Memory B cell (primary cell): ENCODE measurements around the gene POLK.
"Not testable (repeated sequence)": the region's sequence is repeated elsewhere in the genome, so short reads cannot be mapped to it uniquely, and the experiment has no call there.

ENCODE experiments used
- ATAC-seq: fragments of 150-1000 bp; cut with Tn5 transposase; 2 replicates; pipeline ENCODE4 v1.10.0; 2021; ENCODE audit warnings: low read depth, mild to moderate bottlenecking, moderate library complexity
- DNase-seq, 2 donors: peaks; one replicate each; pipeline ENCODE4 v3.0.0; 2022; ENCODE audit warnings: low spot score in 2 of 2
- H3K27ac Mint-ChIP-seq: one replicate; pipeline ENCODE4 v1.8.0; 2022; ENCODE audit warnings: mild to moderate bottlenecking, moderate library complexity, mixed read lengths
- H3K27me3 Mint-ChIP-seq: one replicate; pipeline ENCODE4 v1.8.0; 2022; ENCODE audit warnings: mixed read lengths
- H3K36me3 Mint-ChIP-seq: one replicate; pipeline ENCODE4 v1.8.0; 2022; ENCODE audit warnings: mild to moderate bottlenecking, mixed read lengths
- H3K4me1 Mint-ChIP-seq: one replicate; pipeline ENCODE4 v1.8.0; 2022; ENCODE audit warnings: mixed read lengths
- H3K4me3 Mint-ChIP-seq: one replicate; pipeline ENCODE4 v1.8.0; 2022; ENCODE audit warnings: mild to moderate bottlenecking, moderate library complexity, mixed read lengths
- H3K9me3 Mint-ChIP-seq: one replicate; pipeline ENCODE4 v1.8.0; 2022; ENCODE audit warnings: mixed read lengths

The POLK gene

DNA sequence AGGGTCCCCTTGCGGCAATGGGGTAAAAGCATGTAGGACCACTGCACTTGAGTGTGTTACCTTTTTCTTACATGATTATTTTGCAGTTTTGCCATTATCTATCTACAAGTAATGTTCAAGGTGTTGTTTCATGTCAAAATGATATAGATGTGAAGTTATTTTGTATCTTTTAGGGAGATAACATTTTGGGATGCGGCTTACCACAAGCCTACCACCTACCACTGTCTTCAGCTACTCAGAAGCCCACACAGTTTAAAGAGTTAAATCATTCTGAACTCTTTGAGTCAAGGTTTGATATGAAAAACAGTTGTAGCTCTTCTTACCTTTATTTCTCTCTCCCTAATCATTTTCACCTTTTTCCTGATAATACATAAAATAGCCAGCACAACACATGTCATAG is 20.1 kb upstream of the POLK start:
- H3K36me3 Mint-ChIP-seq: peaks cover 47% of the 10 kb centered on the region
- no peak overlapping the region for H3K4me3 Mint-ChIP-seq
- DNase-seq (no peak), ATAC-seq (no peak)
- H3K4me1 Mint-ChIP-seq: peaks cover 9% of the 10 kb centered on the region
- H3K27me3 Mint-ChIP-seq: no peaks in the 10 kb centered on the region
- H3K9me3 Mint-ChIP-seq: peaks cover 8% of the 10 kb centered on the region
- H3K27ac Mint-ChIP-seq: no peak overlapping the region

DNA sequence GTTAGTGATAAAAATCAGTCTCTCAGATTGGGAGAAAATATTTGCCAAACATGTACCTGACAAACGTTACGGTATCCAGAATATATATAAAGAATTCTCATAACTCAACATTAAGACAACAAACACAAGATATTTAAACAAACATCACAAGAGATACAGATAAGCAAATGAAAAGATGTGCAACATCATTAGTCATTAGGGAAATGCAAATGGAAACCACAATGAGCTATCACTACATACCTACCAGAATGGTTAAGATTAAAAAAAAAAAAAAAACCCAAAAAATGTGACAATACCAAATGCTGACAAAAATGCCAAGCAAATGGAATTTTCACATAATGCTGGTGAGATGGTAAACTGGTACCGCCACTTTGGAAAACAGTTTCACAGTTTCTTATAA is 15.7 kb upstream of the POLK start:
- H3K27ac Mint-ChIP-seq: no peak overlapping the region
- H3K4me3 Mint-ChIP-seq: no peak overlapping the region
- H3K4me1 Mint-ChIP-seq: peaks cover 11% of the 10 kb centered on the region
- peaks cover 44% of the 10 kb centered on the region for H3K36me3 Mint-ChIP-seq
- no peaks in the 10 kb centered on the region for H3K27me3 Mint-ChIP-seq
- DNase-seq (no peak), ATAC-seq (no peak)
- H3K9me3 Mint-ChIP-seq: peaks cover 2% of the 10 kb centered on the region

DNA sequence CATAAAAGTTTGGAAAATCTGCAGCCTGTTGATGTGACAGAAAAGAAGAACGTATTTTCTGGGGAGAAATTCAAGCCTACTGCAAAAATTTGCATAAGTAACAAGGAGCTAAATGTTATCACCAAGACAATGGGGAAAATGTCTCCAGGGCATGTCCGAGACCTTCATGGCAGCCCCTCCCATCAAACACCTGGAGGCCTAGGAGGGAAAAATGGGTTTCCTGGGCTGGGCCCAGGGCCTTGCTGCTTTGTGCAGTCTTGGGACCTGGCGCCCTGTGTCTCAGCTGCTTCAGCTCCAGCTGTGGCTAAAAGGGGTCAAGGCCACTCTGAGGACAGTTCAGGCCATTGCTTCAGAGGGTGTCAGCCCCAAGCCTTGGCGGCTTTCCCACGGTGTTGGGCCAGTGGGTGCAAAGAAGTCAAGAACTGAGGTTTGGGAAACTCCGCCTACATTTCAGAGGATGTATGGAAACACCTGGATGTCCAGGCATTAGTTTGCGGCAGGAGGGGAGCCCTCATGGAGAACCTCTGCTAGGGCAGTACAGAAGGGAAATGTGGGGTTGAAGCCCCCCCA is 13.4 kb upstream of the POLK start:
- no peak for ATAC-seq
- no peak overlapping the region for H3K27ac Mint-ChIP-seq
- peaks cover 40% of the 10 kb centered on the region for H3K36me3 Mint-ChIP-seq

DNA sequence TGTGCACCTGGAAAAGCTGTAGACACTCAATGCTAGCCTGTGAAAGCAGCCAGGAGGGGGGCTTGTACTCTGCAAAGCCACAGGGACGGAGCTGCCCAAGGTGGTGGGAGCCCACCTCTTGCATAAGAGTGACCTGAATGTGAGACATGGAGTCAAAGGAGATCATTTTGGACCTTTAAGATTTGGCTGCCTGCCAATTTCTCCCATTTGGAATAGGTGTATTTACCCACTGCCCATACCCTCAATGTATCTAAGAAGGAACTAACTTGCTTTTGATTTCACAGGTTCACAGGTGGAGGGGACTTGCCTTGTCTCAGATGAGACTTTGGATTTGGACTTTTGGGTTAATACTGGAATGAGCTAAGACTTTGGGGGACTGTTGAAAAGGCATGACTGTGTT is 12.8 kb upstream of the POLK start:
- not testable (repeated sequence) for DNase-seq, H3K27me3 Mint-ChIP-seq, H3K27ac Mint-ChIP-seq, ATAC-seq, H3K9me3 Mint-ChIP-seq, H3K4me3 Mint-ChIP-seq
- peaks cover 17% of the 10 kb centered on the region for H3K4me1 Mint-ChIP-seq
- H3K36me3 Mint-ChIP-seq: peaks cover 39% of the 10 kb centered on the region

More for the DNA sequence above, 13.4 kb upstream of the POLK start:
- DNase-seq: no peak
- Mint-ChIP-seq H3K9me3 (no peaks in the 10 kb centered on the region), H3K27me3 (no peaks in the 10 kb centered on the region), H3K4me3 (no peak overlapping the region), H3K4me1 (peaks cover 15% of the 10 kb centered on the region)

DNA sequence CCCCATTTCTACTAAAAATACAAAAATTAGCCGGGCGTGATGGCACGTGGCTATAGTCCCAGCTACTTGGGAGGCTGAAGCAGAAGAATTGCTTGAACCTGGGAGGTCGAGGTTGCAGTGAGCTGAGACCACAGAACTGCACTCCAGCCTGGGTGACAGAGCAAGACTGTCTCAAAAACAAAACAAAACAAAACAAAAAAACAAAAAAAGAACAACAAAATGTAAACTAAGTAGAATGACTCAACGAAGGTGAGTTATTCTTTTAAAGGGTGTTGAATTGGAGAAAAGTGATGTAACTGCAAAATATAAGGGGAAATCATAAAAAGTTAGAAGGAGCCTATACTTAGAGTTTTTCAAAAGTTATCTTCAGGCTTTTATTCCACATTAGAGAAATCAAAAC is 6.6 kb upstream of the POLK start:
- Mint-ChIP-seq H3K36me3 (peaks cover 30% of the 10 kb centered on the region), H3K4me1 (peaks cover 35% of the 10 kb centered on the region)
- not testable (repeated sequence) for DNase-seq, H3K27ac Mint-ChIP-seq, H3K4me3 Mint-ChIP-seq, H3K9me3 Mint-ChIP-seq, ATAC-seq, H3K27me3 Mint-ChIP-seq

DNA sequence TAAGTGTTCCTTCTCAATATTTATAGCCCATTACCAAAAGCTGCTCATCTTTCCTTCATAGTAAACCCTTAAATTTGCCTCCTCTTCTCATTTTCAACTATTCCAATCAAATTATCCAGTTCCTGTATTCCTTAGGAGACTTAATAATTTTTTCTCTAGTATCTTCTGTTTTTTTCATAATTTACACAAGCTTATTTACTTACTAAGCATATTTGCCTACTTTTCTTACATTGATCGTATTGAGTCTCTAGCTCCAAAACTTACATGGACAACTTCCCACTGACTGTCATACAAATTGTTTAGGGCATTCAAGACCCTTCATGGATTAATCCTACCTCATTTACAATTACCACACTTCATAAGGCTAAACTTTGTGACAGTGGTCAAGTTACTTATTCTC is 3.9 kb upstream of the POLK start:
- H3K36me3 Mint-ChIP-seq: peaks cover 18% of the 10 kb centered on the region
- H3K27me3 Mint-ChIP-seq: no peaks in the 10 kb centered on the region
- ATAC-seq (no peak), DNase-seq (no peak)
- H3K9me3 Mint-ChIP-seq: peaks cover 7% of the 10 kb centered on the region
- no peak overlapping the region for H3K27ac Mint-ChIP-seq
- H3K4me1 Mint-ChIP-seq: peaks cover 37% of the 10 kb centered on the region
- H3K4me3 Mint-ChIP-seq: no peak overlapping the region

DNA sequence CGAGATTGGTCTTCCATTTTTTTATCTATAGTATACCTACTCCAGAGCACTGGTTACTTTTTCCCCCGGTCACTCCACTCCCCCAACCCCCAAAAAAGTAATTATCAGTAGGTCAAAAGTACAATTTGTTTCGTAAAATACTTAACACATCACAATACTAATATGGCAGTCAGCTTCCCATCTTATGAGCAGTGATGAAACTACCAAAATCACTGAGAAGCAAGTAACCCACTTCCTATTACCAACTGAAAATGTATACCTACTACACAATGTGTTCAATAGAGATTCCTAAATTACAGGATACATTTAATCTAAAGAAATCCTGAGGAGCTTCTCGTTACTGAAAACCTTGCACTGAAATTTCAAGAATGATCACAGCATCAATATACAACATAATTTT is 2.1 kb upstream of the POLK start:
- H3K27ac Mint-ChIP-seq: no peak overlapping the region
- DNase-seq: no peak
- peaks cover 41% of the 10 kb centered on the region for H3K4me1 Mint-ChIP-seq

DNA sequence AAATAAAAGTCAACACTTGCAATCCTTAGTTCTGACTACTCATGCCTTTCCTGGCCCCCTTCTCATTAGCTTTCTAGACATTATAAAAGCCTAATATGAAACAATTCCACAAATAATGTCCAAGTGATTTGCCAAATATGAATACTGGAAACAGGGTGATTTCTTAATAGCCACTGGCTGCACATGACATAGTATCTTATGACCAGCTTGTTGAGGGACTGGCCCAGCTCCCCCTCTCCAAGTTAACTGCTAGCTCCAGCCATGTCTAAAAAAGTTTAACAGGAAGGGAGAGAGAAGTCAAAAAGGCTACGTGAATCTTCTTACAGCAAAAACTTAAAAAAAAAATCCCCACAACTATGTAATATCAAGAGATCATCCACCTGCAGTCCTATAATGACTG is 1.7 kb upstream of the POLK start:
- no peak for ATAC-seq

More for the DNA sequence above, 2.1 kb upstream of the POLK start:
- no peak for ATAC-seq
- no peaks in the 10 kb centered on the region for H3K27me3 Mint-ChIP-seq
- peaks cover 7% of the 10 kb centered on the region for H3K9me3 Mint-ChIP-seq
- peaks cover 16% of the 10 kb centered on the region for H3K36me3 Mint-ChIP-seq
- peak overlapping the region; percentile 77 for H3K4me3 Mint-ChIP-seq

DNA sequence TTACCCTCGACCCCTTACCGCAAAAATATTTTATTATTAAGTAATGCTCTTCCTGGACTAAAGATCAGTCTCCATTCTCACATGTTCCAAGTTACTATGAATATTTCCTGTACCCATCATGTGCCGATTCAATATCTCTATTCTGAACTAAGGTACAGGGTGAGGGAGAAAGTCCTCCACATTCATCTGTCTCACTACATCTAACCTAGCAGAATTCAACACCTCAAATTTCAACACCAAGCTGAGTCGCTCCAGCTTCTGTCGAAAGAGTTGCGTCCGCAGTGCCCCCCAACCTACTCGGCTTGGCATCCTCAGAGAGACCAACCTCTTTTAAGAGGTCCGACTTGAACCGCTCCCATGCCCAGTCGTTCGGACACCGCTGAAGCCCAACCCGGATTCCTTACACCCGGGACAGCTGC is 1.3 kb upstream of the POLK start:
- ATAC-seq: no peak
- Mint-ChIP-seq H3K4me1 (peaks cover 42% of the 10 kb centered on the region), H3K9me3 (peaks cover 7% of the 10 kb centered on the region), H3K27me3 (no peaks in the 10 kb centered on the region), H3K27ac (peak overlapping the region; percentile 96), H3K36me3 (peaks cover 12% of the 10 kb centered on the region), H3K4me3 (peak overlapping the region; percentile 95)
- no peak for DNase-seq

More for the DNA sequence above, 1.7 kb upstream of the POLK start:
- H3K4me3 Mint-ChIP-seq: peak overlapping the region; percentile 77
- no peaks in the 10 kb centered on the region for H3K27me3 Mint-ChIP-seq
- peaks cover 14% of the 10 kb centered on the region for H3K36me3 Mint-ChIP-seq
- H3K4me1 Mint-ChIP-seq: peaks cover 41% of the 10 kb centered on the region
- H3K27ac Mint-ChIP-seq: peak overlapping the region; percentile 96
- no peak for DNase-seq
- peaks cover 7% of the 10 kb centered on the region for H3K9me3 Mint-ChIP-seq

DNA sequence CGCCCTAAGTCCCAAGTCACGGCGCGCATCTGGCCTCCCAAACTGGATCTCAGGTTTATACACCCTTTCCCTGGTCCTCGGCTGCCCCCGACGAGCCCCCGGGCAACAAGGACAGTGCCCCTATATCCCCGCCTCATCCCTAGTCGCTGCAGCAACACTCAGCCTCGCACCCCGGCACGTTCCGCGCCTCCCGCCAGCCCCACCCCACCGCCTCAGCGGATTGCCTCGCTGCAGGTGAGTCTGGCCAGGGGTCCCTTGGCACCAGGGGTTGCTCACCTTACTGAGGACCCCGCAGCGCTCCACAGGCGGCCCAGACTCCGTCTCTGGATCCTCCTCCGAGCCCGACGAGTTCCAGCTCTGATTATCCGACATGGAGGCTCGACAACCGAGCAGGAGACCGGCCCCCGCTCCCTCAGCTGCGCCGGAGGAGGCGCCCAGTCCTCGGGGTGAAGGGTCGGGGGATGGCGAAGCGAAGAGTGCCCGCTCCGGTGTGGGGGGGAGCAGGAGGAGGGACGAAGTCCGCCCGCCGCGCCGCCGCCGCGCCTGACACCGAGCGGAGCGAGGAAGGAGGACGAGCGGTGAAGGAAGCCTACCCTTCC is 756 bp upstream of the POLK start:
- H3K9me3 Mint-ChIP-seq: peaks cover 7% of the 10 kb centered on the region
- H3K27ac Mint-ChIP-seq: peak overlapping the region; percentile 96
- DNase-seq (peak in 1 of 2 donors; percentile 41), ATAC-seq (peak; percentile 44)
- peak overlapping the region; percentile 95 for H3K4me3 Mint-ChIP-seq
- H3K27me3 Mint-ChIP-seq: no peaks in the 10 kb centered on the region
- peaks cover 42% of the 10 kb centered on the region for H3K4me1 Mint-ChIP-seq
- peaks cover 11% of the 10 kb centered on the region for H3K36me3 Mint-ChIP-seq

DNA sequence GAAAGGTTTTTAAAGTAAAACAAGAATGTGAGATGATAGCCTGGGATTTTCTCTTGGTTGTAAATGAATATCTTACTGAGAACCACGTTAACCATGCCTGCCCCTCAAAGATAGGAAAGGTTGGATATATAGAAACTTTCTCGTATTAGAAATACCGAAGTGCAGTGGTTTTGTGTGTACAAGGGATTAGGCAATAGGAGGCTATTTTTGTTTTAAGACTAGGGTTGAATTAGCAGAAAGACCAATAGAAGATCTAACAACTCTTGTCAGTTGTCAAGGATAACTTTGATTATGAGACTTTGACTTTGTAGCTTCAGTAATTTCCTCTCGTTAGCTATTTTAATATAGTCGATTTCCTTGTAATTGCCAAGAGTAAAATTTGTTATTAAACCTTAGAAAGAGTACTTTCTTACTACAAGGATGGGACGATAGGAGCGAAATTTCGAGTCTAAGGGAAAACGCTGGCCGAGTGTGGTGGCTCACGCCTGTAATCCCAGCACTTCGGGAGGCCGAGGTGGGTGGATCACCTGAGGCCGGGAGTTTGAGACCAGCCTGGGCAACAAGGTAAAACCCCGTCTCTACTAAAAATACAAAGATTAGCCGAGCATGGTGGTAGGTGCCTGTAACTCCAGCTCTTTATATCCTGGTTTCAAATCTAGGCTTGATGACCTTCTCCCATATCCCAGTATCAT is 838 bp downstream of the POLK start:
- ATAC-seq: no peak
- H3K27me3 Mint-ChIP-seq: no peaks in the 10 kb centered on the region
- H3K4me3 Mint-ChIP-seq: peak overlapping the region; percentile 95
- H3K27ac Mint-ChIP-seq: peak overlapping the region; percentile 96
- H3K36me3 Mint-ChIP-seq: peaks cover 9% of the 10 kb centered on the region
- H3K9me3 Mint-ChIP-seq: peaks cover 3% of the 10 kb centered on the region
- H3K4me1 Mint-ChIP-seq: peaks cover 46% of the 10 kb centered on the region
- DNase-seq: no peak

DNA sequence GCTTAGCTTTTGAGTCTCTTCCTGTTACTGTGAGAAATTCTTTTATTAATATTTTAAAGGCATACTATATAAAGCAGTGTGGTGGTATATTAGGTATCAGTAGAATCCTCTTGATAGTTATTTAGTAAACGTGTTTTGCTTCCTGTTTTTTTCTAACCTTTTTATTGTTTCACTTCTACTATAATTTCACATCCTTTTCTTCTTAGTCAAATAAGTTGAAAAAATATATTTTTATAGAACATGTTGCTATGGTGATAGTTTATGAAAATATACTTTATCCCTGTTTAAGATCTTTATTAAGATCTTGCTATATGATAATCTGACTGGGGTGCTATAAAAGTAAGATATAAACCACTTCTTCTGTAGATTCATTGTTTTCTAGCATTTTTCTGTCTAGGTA is 2.1 kb downstream of the POLK start:
- H3K9me3 Mint-ChIP-seq: peaks cover 2% of the 10 kb centered on the region
- H3K27ac Mint-ChIP-seq: peak overlapping the region; percentile 95
- no peaks in the 10 kb centered on the region for H3K27me3 Mint-ChIP-seq
- H3K36me3 Mint-ChIP-seq: peaks cover 9% of the 10 kb centered on the region
- no peak overlapping the region for H3K4me3 Mint-ChIP-seq
- ATAC-seq: peak; percentile 6
- peaks cover 41% of the 10 kb centered on the region for H3K4me1 Mint-ChIP-seq
- DNase-seq: no peak

DNA sequence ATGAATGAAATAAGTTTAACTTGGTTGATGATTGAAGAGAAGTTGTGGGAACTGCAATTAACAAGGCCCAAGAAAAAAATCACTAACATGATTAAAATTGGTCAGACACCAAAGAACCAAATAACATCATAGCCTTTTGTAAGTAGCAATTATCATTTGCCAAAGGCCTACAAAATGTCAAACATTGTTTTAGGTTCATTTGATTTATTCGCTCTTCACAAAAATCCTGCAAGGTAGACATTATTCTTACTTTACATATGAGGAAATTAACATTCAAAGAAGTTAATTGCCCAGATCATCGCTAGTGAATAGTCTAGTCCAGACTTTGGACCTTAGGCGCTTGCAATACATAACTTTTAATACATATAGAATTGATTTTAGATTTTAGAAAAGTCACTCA is 2.6 kb downstream of the POLK start:
- Mint-ChIP-seq H3K27me3 (no peaks in the 10 kb centered on the region), H3K27ac (peak overlapping the region; percentile 95), H3K4me3 (no peak overlapping the region), H3K4me1 (peaks cover 44% of the 10 kb centered on the region), H3K9me3 (peaks cover 4% of the 10 kb centered on the region), H3K36me3 (peaks cover 12% of the 10 kb centered on the region)
- ATAC-seq: no peak
- no peak for DNase-seq

DNA sequence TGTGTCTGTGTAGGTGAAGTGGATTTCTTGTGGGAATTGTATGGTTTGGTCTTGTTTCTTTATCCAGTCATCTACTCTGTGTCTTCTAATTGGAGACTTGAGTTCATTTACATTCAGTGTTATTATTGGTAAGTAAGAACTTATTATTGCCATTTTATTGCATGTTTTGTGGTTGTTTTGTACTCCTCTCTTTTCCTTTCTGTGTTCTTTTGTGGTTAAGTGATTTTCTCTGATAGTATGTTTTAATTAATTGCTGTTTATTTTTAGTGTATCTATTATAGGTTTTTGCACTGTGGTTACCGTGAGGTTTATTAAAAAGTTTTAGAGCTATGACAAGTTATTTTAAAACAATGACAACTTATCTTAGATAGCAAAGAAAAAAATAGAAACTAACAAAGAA is 8.1 kb downstream of the POLK start:
- H3K27me3 Mint-ChIP-seq: no peaks in the 10 kb centered on the region
- H3K27ac Mint-ChIP-seq: no peak overlapping the region
- ATAC-seq (no peak), DNase-seq (no peak)
- peaks cover 36% of the 10 kb centered on the region for H3K4me1 Mint-ChIP-seq
- H3K9me3 Mint-ChIP-seq: peaks cover 15% of the 10 kb centered on the region
- peaks cover 31% of the 10 kb centered on the region for H3K36me3 Mint-ChIP-seq
- no peak overlapping the region for H3K4me3 Mint-ChIP-seq
